GM12875 (cell line): ENCODE data around the gene SEZ6.

Source experiments
- H3K4me3 ChIP-seq: one replicate; pipeline ENCODE4 v1.5.1; 2011; ENCODE audit warnings: low read depth, low read length, control low read depth
- TF ChIP-seq, protein P1 (sequence below): IDR thresholded peaks from 2 replicates; pipeline ENCODE4 v1.5.1; 2011; ENCODE audit warnings: low read depth, mild to moderate bottlenecking, control low read depth, inconsistent platforms, low read length, moderate library complexity, borderline replicate concordance; ENCODE audit not compliant: insufficient read depth

The SEZ6 gene

GRCh38 chr17:29042026-29042678 is 36.3 kb upstream of the SEZ6 start:
- TF ChIP-seq, protein P1, sequence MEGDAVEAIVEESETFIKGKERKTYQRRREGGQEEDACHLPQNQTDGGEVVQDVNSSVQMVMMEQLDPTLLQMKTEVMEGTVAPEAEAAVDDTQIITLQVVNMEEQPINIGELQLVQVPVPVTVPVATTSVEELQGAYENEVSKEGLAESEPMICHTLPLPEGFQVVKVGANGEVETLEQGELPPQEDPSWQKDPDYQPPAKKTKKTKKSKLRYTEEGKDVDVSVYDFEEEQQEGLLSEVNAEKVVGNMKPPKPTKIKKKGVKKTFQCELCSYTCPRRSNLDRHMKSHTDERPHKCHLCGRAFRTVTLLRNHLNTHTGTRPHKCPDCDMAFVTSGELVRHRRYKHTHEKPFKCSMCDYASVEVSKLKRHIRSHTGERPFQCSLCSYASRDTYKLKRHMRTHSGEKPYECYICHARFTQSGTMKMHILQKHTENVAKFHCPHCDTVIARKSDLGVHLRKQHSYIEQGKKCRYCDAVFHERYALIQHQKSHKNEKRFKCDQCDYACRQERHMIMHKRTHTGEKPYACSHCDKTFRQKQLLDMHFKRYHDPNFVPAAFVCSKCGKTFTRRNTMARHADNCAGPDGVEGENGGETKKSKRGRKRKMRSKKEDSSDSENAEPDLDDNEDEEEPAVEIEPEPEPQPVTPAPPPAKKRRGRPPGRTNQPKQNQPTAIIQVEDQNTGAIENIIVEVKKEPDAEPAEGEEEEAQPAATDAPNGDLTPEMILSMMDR, result no peak
- no peak overlapping the region for H3K4me3 ChIP-seq

- TF ChIP-seq, protein P1, result no peak
- H3K4me3 ChIP-seq, result no peak overlapping the region
These were observed 35.7 kb upstream of the SEZ6 start for GRCh38 chr17:29041571-29041970.

- TF ChIP-seq, protein P1, result no peak
- no peak overlapping the region for H3K4me3 ChIP-seq
These were observed 35.3 kb upstream of the SEZ6 start for GRCh38 chr17:29041091-29041490.

- H3K4me3 ChIP-seq, result no peak overlapping the region
- TF ChIP-seq, protein P1, result no peak
These were observed 34.1 kb upstream of the SEZ6 start for GRCh38 chr17:29039764-29040598.

DNA sequence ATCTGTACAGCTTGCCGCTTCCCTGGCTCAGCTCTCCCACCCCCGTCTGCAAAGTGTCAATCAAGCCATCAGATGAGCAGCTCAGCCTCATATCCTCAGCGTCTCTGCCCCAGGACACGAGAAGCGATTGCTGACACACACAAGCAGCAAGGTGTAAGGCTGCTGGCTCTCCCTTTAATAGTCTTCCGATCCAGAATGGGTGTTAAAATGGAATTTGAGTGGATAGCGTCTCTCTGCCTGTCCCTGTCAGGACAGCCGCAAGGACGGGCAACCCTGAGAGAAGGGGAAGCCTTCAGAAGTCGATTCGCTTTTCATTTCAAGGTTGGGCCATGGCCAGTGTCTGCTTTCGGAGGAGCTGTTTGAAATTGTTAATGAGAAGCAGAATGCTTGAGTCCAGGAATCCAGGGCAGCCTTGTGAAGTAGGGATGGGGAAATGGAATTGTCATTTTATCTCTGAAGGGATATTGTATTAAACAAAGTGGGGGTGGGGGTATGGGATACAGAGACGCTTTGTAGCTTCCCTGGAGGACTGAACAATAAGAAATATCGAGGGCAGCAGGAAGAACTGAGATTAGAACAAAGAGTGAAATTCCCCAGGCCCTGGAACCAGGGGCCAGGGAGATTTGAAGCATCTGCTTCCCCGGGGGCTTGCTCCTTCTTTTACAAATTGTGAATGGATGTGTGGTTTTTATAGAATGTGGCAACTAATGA is 32.4 kb upstream of the SEZ6 start:
- H3K4me3 ChIP-seq, result no peak overlapping the region
- TF ChIP-seq, protein P1, result no peak

GRCh38 chr17:29037739-29038084 is 31.9 kb upstream of the SEZ6 start:
- TF ChIP-seq, protein P1, result no peak
- no peak overlapping the region for H3K4me3 ChIP-seq
